Urothelium cell line (cell line): ENCODE measurements around the gene ATF7.

Experiments
- DNase-seq: peaks from one replicate; pipeline ENCODE4 v3.0.0; 2011; ENCODE audit warnings: low spot score, mixed read lengths
- FAIRE-seq: peaks from 2 replicates; lab custom pipeline; 2011; peaks lifted over from hg19 to GRCh38; lab: Jason Lieb, UNC

ATF7 gene

DNA sequence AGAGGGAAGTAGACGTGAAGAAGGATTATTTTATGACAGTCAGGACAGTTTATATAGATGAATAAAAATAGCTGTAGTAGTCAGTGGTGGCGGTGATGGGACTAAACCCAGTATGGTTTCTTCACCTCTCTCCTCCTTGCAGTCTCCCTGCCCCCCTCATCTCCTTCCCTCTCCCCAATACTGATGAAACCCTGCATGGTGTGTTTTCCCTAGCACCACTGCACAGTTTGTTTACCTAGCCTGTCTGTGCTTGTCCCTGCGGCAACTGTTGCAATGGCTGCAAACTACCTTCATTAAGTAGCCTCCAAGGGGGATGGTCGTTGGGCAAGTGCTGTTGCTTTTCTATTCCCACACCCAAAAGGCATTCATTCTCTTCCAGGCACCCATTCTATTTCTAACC, 159.5 kb downstream of the ATF7 start:
- no peak for DNase-seq
- FAIRE-seq, result no peak

DNA sequence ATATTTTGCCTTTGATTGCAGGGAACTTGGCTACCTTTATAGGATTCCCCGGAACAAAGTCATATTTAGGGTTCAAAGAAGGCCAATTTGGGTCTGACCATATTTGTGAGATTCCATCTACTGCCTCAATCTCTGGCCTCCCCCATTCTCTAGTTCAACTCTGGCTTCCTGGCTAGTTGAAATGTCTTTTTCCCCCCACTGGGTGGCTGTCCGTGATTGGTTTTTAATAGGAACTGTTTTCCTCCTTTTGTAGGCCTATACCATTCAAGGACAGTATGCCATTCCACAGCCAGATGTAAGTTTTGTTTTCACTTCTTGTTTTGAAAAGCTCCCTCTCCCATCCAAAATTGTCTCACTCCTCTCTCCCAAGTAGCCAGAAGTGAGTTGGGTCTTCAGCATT, 160.5 kb downstream of the ATF7 start:
- DNase-seq (no peak), FAIRE-seq (no peak)

- FAIRE-seq, result no peak
Observed at GRCh38 chr12:53464685-53465418, 161.3 kb downstream of the ATF7 start.

GRCh38 chr12:53463802-53464560, 162.2 kb downstream of the ATF7 start:
- FAIRE-seq, result no peak
- DNase-seq, result no peak

More at GRCh38 chr12:53464685-53465418, 161.3 kb downstream of the ATF7 start:
- DNase-seq, result no peak

GRCh38 chr12:53462935-53463334, 163.2 kb downstream of the ATF7 start:
- FAIRE-seq (no peak), DNase-seq (no peak)

DNA sequence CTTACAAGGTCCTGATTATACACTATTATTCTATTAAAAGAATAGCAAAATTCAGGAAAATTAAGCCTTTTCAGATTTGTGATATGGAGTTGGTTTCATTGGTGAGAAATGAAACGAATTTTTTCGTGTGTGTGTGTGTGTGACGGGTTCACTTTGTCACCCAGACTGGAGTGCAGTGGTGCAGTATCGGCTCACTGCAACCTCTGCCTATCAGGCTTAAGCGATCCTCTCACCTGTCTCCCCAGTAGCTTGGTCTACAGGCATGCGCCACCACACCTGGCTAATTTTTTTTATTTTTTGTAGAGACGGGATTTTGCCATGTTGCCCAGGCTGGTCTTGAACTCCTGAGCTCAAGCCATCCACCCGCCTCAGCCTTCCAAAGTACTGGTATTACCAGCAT, 164.6 kb downstream of the ATF7 start:
- FAIRE-seq, result no peak
- DNase-seq, result no peak

GRCh38 chr12:53461059-53461458, 165.1 kb downstream of the ATF7 start:
- FAIRE-seq (no peak), DNase-seq (no peak)

- no peak for DNase-seq
- FAIRE-seq, result no peak
Observed at GRCh38 chr12:53459097-53459496, 167.1 kb downstream of the ATF7 start.
